ENCODE results near the gene QPCTL.

DNA sequence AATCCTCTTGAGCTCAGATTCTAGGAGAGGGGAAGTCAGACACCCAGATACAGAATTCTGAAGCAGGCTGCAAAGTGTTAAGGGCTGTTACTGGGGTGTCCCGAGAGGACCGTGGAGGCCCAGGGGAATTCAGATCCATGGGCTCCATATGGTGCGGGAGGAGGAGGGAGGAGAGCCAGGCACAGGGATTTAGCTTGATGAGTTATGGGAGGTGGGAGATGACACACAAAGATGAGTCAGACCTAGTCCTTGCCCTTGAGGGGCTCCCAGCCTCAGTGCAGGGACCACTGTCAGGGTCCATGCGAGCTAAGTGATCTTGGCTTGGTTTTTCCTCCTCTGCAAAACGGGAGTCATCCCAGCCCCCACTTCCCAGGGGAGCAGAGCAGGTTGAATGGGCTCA lies 38.8 kb upstream of the QPCTL start:
- TF ChIP-seq, protein P1, sequence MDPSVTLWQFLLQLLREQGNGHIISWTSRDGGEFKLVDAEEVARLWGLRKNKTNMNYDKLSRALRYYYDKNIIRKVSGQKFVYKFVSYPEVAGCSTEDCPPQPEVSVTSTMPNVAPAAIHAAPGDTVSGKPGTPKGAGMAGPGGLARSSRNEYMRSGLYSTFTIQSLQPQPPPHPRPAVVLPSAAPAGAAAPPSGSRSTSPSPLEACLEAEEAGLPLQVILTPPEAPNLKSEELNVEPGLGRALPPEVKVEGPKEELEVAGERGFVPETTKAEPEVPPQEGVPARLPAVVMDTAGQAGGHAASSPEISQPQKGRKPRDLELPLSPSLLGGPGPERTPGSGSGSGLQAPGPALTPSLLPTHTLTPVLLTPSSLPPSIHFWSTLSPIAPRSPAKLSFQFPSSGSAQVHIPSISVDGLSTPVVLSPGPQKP (CRISPR knock-in tag; IDR thresholded peaks at IDR 0.05) = no peak
- TF ChIP-seq, protein P2, sequence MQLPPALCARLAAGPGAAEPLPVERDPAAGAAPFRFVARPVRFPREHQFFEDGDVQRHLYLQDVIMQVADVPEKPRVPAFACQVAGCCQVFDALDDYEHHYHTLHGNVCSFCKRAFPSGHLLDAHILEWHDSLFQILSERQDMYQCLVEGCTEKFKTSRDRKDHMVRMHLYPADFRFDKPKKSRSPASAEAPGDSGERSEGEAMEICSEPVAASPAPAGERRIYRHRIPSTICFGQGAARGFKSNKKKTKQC (CRISPR knock-in tag; IDR thresholded peaks at IDR 0.05) = no peak
- peak; percentile 71; the same call in 1 of the 2 replicates for TF ChIP-seq ZBTB7A (IDR thresholded peaks at IDR 0.05; ENCODE audit: borderline replicate concordance, control insufficient read depth, low read depth, low read length)

Measured in K562 (cell line).